Peyer's patch (tissue), 4 donors: ENCODE results near the gene COL7A1.

Experiments used
- CTCF ChIP-seq, 6 experiments: fragments of 450-650 bp in 4 of 6; fragments of 200-600 bp in 2 of 6; sonication (generic) in 1 of 6; IDR thresholded peaks; one replicate each; pipeline ENCODE4 v1.5.1; 2017 to 2019; ENCODE audit warnings: antibody characterized with exemption in 6 of 6, mild to moderate bottlenecking in 3 of 6, moderate library complexity in 1 of 6
- POLR2A ChIP-seq, 2 donors: fragments of 450-650 bp; IDR thresholded peaks; one replicate each; pipeline ENCODE4 v1.5.1; 2017; ENCODE audit warnings: antibody characterized with exemption in 2 of 2, mild to moderate bottlenecking in 2 of 2, moderate library complexity in 2 of 2

GRCh38 chr3:48563382-48563918, 31.7 kb downstream of the COL7A1 start, which contains the start of gene UCN2:
- TF ChIP-seq CTCF (IDR thresholded peaks at IDR 0.05) (no peak), POLR2A (IDR thresholded peaks at IDR 0.05) (no peak)
